DOHH2 (cell line): Measurements from ENCODE around the gene AMACR.

Experiments
- H3F3A ChIP-seq: fragments of 200-600 bp; sonication (generic), shearing (Covaris generic); 2 replicates; pipeline ENCODE4 v1.6.0; 2016; ENCODE audit warnings: antibody characterized with exemption, mild to moderate bottlenecking; ENCODE audit not compliant: control insufficient read depth, insufficient read depth
- H3K27ac ChIP-seq: fragments of 200-600 bp; sonication (generic); 2 replicates; pipeline ENCODE4 v1.5.1; 2014; ENCODE audit warnings: low read depth, mild to moderate bottlenecking, low read length, moderate library complexity
- H3K27me3 ChIP-seq: fragments of 200-600 bp; sonication (generic); 2 replicates; pipeline ENCODE4 v1.6.1; 2014; ENCODE audit warnings: mild to moderate bottlenecking, low read length, mixed read lengths; ENCODE audit not compliant: control insufficient read depth
- H3K36me3 ChIP-seq: fragments of 200-600 bp; sonication (generic); 2 replicates; pipeline ENCODE4 v1.6.1; 2014; ENCODE audit warnings: mild to moderate bottlenecking, low read length, moderate library complexity, mixed read lengths; ENCODE audit not compliant: control insufficient read depth
- H3K4me1 ChIP-seq: fragments of 200-600 bp; sonication (generic); 2 replicates; pipeline ENCODE4 v1.6.1; 2014; ENCODE audit warnings: mild to moderate bottlenecking, low read length, mixed read lengths; ENCODE audit not compliant: control insufficient read depth
- H3K4me2 ChIP-seq: fragments of 200-600 bp; sonication (generic); 2 replicates; pipeline ENCODE4 v1.6.0; 2014; ENCODE audit warnings: mild to moderate bottlenecking, low read length, moderate library complexity
- H3K4me3 ChIP-seq: fragments of 200-600 bp; sonication (generic); 2 replicates; pipeline ENCODE4 v1.5.1; 2014; ENCODE audit warnings: mild to moderate bottlenecking, low read length, mixed read lengths
- H3K79me2 ChIP-seq: fragments of 200-600 bp; sonication (generic); 2 replicates; pipeline ENCODE4 v1.6.1; 2014; ENCODE audit warnings: mild to moderate bottlenecking, low read length, mixed read lengths; ENCODE audit not compliant: control insufficient read depth
- H3K9me2 ChIP-seq: fragments of 200-600 bp; sonication (generic); replicated peaks from 2 replicates; pipeline ENCODE4 v1.6.1; 2014; ENCODE audit warnings: mild to moderate bottlenecking, low read length, mixed read lengths; ENCODE audit not compliant: control insufficient read depth
- H3K9me3 ChIP-seq: fragments of 200-600 bp; sonication (generic); 2 replicates; pipeline ENCODE4 v1.6.1; 2014; ENCODE audit warnings: antibody characterized with exemption, low read length, mixed read lengths; ENCODE audit not compliant: control insufficient read depth, insufficient read depth
- H4K20me1 ChIP-seq: fragments of 200-600 bp; sonication (generic); 2 replicates; pipeline ENCODE4 v1.6.0; 2014; ENCODE audit warnings: low read depth, mild to moderate bottlenecking, antibody characterized with exemption, low read length, moderate library complexity; ENCODE audit not compliant: control insufficient read depth, insufficient read depth
- CTCF ChIP-seq: fragments of 200-600 bp; sonication (generic); IDR thresholded peaks from one replicate; pipeline ENCODE4 v1.5.1; 2014; ENCODE audit warnings: antibody characterized with exemption, mild to moderate bottlenecking, low read depth, low read length; ENCODE audit not compliant: poor library complexity, severe bottlenecking
- EZH2phosphoT487 ChIP-seq: fragments of 200-600 bp; sonication (generic); IDR thresholded peaks from 2 replicates; pipeline ENCODE4 v1.6.1; 2017; ENCODE audit warnings: borderline replicate concordance, mild to moderate bottlenecking, antibody characterized with exemption, low read length, moderate library complexity, mixed read lengths

The AMACR gene

GRCh38 chr5:33939556-33940262, 68.1 kb downstream of the AMACR start:
- H4K20me1 ChIP-seq = no peaks in the 10 kb centered on the region
- no peaks in the 10 kb centered on the region for H3K79me2 ChIP-seq
- no peaks in the 10 kb centered on the region for H3K36me3 ChIP-seq
- H3F3A ChIP-seq = no peaks in the 10 kb centered on the region
- H3K27me3 ChIP-seq = no peaks in the 10 kb centered on the region
- H3K9me3 ChIP-seq = no peaks in the 10 kb centered on the region
- no peaks in the 10 kb centered on the region for H3K9me2 ChIP-seq
- no peak overlapping the region for H3K27ac ChIP-seq
- TF ChIP-seq CTCF (no peak), EZH2phosphoT487 (no peak)
- H3K4me2 ChIP-seq = no peak overlapping the region
- no peak overlapping the region for H3K4me3 ChIP-seq
- H3K4me1 ChIP-seq = no peaks in the 10 kb centered on the region

- H3K27me3 ChIP-seq = no peaks in the 10 kb centered on the region
- no peaks in the 10 kb centered on the region for H3K9me3 ChIP-seq
- no peaks in the 10 kb centered on the region for H3K4me1 ChIP-seq
- no peaks in the 10 kb centered on the region for H3F3A ChIP-seq
- no peaks in the 10 kb centered on the region for H3K9me2 ChIP-seq
- no peak overlapping the region for H3K4me2 ChIP-seq
- no peaks in the 10 kb centered on the region for H3K79me2 ChIP-seq
- no peaks in the 10 kb centered on the region for H4K20me1 ChIP-seq
- no peak overlapping the region for H3K27ac ChIP-seq
- no peak for TF ChIP-seq CTCF
- no peak for TF ChIP-seq EZH2phosphoT487
- no peak overlapping the region for H3K4me3 ChIP-seq
- H3K36me3 ChIP-seq = no peaks in the 10 kb centered on the region
Measured at GRCh38 chr5:33938881-33939280, 69.0 kb downstream of the AMACR start.

GRCh38 chr5:33938507-33938796, 69.4 kb downstream of the AMACR start:
- Histone ChIP-seq H3F3A (no peaks in the 10 kb centered on the region), H3K27me3 (0 out of 2 replicates have a peak, but pooled peaks cover 2% of the 10 kb centered on the region), H3K4me1 (no peaks in the 10 kb centered on the region), H3K79me2 (no peaks in the 10 kb centered on the region), H3K4me2 (no peak overlapping the region), H4K20me1 (no peaks in the 10 kb centered on the region), H3K36me3 (no peaks in the 10 kb centered on the region), H3K27ac (no peak overlapping the region), H3K9me2 (no peaks in the 10 kb centered on the region), H3K4me3 (no peak overlapping the region), H3K9me3 (no peaks in the 10 kb centered on the region)
- TF ChIP-seq EZH2phosphoT487 = no peak
- TF ChIP-seq CTCF = no peak
